Rectal smooth muscle tissue (tissue), 1 donor: ENCODE data around the gene FYB1.

ENCODE experiments used
- H3K27ac ChIP-seq: one replicate; pipeline ENCODE4 v1.7.0; 2013; ENCODE audit warnings: low read depth, low read length, inconsistent platforms
- H3K27me3 ChIP-seq: one replicate; pipeline ENCODE4 v1.7.0; 2013; ENCODE audit warnings: low read length; ENCODE audit not compliant: control insufficient read depth, insufficient read depth
- H3K36me3 ChIP-seq: one replicate; pipeline ENCODE4 v1.7.0; 2013; ENCODE audit warnings: low read length; ENCODE audit not compliant: control insufficient read depth, insufficient read depth
- H3K4me1 ChIP-seq: one replicate; pipeline ENCODE4 v1.7.0; 2013; ENCODE audit warnings: low read length; ENCODE audit not compliant: control insufficient read depth, insufficient read depth
- H3K4me3 ChIP-seq: one replicate; pipeline ENCODE4 v1.7.0; 2013; ENCODE audit warnings: low read length
- H3K9ac ChIP-seq: one replicate; pipeline ENCODE4 v1.7.0; 2013; ENCODE audit warnings: low read length

FYB1 gene

GRCh38 chr5:39091940-39092580 lies 127.3 kb downstream of the FYB1 start:
- Histone ChIP-seq H3K27me3 (no peaks in the 10 kb centered on the region), H3K4me3 (no peak overlapping the region), H3K9ac (no peak overlapping the region), H3K36me3 (no peaks in the 10 kb centered on the region), H3K4me1 (no peaks in the 10 kb centered on the region), H3K27ac (no peak overlapping the region)

GRCh38 chr5:39083968-39084367 lies 135.4 kb downstream of the FYB1 start:
- Histone ChIP-seq H3K36me3 (no peaks in the 10 kb centered on the region), H3K4me3 (no peak overlapping the region), H3K27me3 (no peaks in the 10 kb centered on the region), H3K27ac (no peak overlapping the region), H3K9ac (no peak overlapping the region), H3K4me1 (no peaks in the 10 kb centered on the region)

- no peaks in the 10 kb centered on the region for H3K27me3 ChIP-seq
- H3K9ac ChIP-seq, result no peak overlapping the region
- H3K27ac ChIP-seq, result no peak overlapping the region
- no peaks in the 10 kb centered on the region for H3K4me1 ChIP-seq
- no peak overlapping the region for H3K4me3 ChIP-seq
- no peaks in the 10 kb centered on the region for H3K36me3 ChIP-seq
These were observed 136.4 kb downstream of the FYB1 start for GRCh38 chr5:39082995-39083394.

- Histone ChIP-seq H3K4me3 (no peak overlapping the region), H3K4me1 (peaks cover 5% of the 10 kb centered on the region), H3K27me3 (no peaks in the 10 kb centered on the region), H3K36me3 (no peaks in the 10 kb centered on the region), H3K9ac (no peak overlapping the region), H3K27ac (no peak overlapping the region)
These were observed 138.7 kb downstream of the FYB1 start for GRCh38 chr5:39080597-39081204.

GRCh38 chr5:39080168-39080567 lies 139.2 kb downstream of the FYB1 start:
- no peak overlapping the region for H3K27ac ChIP-seq
- H3K36me3 ChIP-seq, result no peaks in the 10 kb centered on the region
- no peak overlapping the region for H3K9ac ChIP-seq

GRCh38 chr5:39079147-39079546 lies 140.2 kb downstream of the FYB1 start:
- H3K4me3 ChIP-seq, result no peak overlapping the region
- H3K27ac ChIP-seq, result no peak overlapping the region
- H3K9ac ChIP-seq, result no peak overlapping the region
- no peaks in the 10 kb centered on the region for H3K36me3 ChIP-seq
- H3K4me1 ChIP-seq, result peaks cover 5% of the 10 kb centered on the region
- H3K27me3 ChIP-seq, result no peaks in the 10 kb centered on the region

More at GRCh38 chr5:39080168-39080567, 139.2 kb downstream of the FYB1 start:
- Histone ChIP-seq H3K27me3 (no peaks in the 10 kb centered on the region), H3K4me1 (peaks cover 5% of the 10 kb centered on the region), H3K4me3 (no peak overlapping the region)

- H3K27ac ChIP-seq, result peak overlapping the region; percentile 14
- H3K36me3 ChIP-seq, result no peaks in the 10 kb centered on the region
- no peaks in the 10 kb centered on the region for H3K27me3 ChIP-seq
- H3K4me3 ChIP-seq, result peak overlapping the region; percentile 5
- H3K4me1 ChIP-seq, result peaks cover 8% of the 10 kb centered on the region
- H3K9ac ChIP-seq, result no peak overlapping the region
These were observed 142.3 kb downstream of the FYB1 start for GRCh38 chr5:39076757-39077728.

- no peaks in the 10 kb centered on the region for H3K36me3 ChIP-seq
- no peaks in the 10 kb centered on the region for H3K27me3 ChIP-seq
- H3K27ac ChIP-seq, result no peak overlapping the region
- no peak overlapping the region for H3K4me3 ChIP-seq
- no peak overlapping the region for H3K9ac ChIP-seq
- H3K4me1 ChIP-seq, result peaks cover 15% of the 10 kb centered on the region
These were observed 143.1 kb downstream of the FYB1 start for GRCh38 chr5:39076101-39076756.

GRCh38 chr5:39074017-39074814 lies 145.1 kb downstream of the FYB1 start, which contains the start of gene RICTOR:
Gene RICTOR (minus strand): TSS chr5:39074399. CDS start chr5:39074377, 22 bp downstream.
- H3K27me3 ChIP-seq, result no peaks in the 10 kb centered on the region
- peak within 1 kb of the TSS; percentile 92 for H3K9ac ChIP-seq
- H3K4me1 ChIP-seq, result peaks cover 15% of the 10 kb centered on the region
- H3K4me3 ChIP-seq, result peak within 1 kb of the TSS; percentile 75
- peak within 1 kb of the TSS; percentile 99 for H3K27ac ChIP-seq
- no peaks in the 10 kb centered on the region for H3K36me3 ChIP-seq

- Histone ChIP-seq H3K4me3 (peak overlapping the region; percentile 75), H3K36me3 (no peaks in the 10 kb centered on the region), H3K9ac (peak overlapping the region; percentile 74), H3K27me3 (no peaks in the 10 kb centered on the region), H3K27ac (peak overlapping the region; percentile 99), H3K4me1 (peaks cover 15% of the 10 kb centered on the region)
These were observed 145.7 kb downstream of the FYB1 start for GRCh38 chr5:39073767-39074016.

GRCh38 chr5:39072925-39073766 lies 146.2 kb downstream of the FYB1 start:
- H3K27me3 ChIP-seq, result no peaks in the 10 kb centered on the region
- peak overlapping the region; percentile 99 for H3K27ac ChIP-seq
- H3K36me3 ChIP-seq, result no peaks in the 10 kb centered on the region
- peak overlapping the region; percentile 74 for H3K9ac ChIP-seq
- H3K4me3 ChIP-seq, result peak overlapping the region; percentile 75
- H3K4me1 ChIP-seq, result peaks cover 15% of the 10 kb centered on the region
